Measurements from ENCODE around the gene BRD2.

GRCh38 chr6:33019372-33019771, 51.0 kb downstream of the BRD2 start:
- TF ChIP-seq MAX (CRISPR knock-in tag; IDR thresholded peaks at IDR 0.05), result no peak
- no peak for TF ChIP-seq ELK1 (CRISPR knock-in tag; IDR thresholded peaks at IDR 0.05)
- no peak for TF ChIP-seq ZBTB40 (IDR thresholded peaks at IDR 0.05)
- no peak for TF ChIP-seq ZBTB40 (CRISPR knock-in tag; IDR thresholded peaks at IDR 0.05)
- no peak for TF ChIP-seq TAF7 (tag; IDR thresholded peaks at IDR 0.05)
- TF ChIP-seq SMARCE1 (IDR thresholded peaks at IDR 0.05), result no peak
- no peak for TF ChIP-seq ZFX (CRISPR knock-in tag; IDR thresholded peaks at IDR 0.05)
- no peak for TF ChIP-seq PHF8 (IDR thresholded peaks at IDR 0.05; ENCODE audit: borderline replicate concordance, low read length)
- TF ChIP-seq ELK3 (CRISPR knock-in tag; IDR thresholded peaks at IDR 0.05), result no peak
- no peak for TF ChIP-seq CAMTA2 (CRISPR knock-in tag; conservative IDR thresholded peaks at IDR 0.05)
- no peak for TF ChIP-seq CTBP1 (IDR thresholded peaks at IDR 0.05; ENCODE audit: borderline replicate concordance)
- no peak for TF ChIP-seq CTCF (IDR thresholded peaks at IDR 0.05 in 2 of 3, conservative IDR thresholded peaks at IDR 0.05 in 1 of 3; ENCODE audit: insufficient read depth in 2 of 3, low read depth in 1 of 3, low read length in 3 of 3)
- TF ChIP-seq JUNB (CRISPR knock-in tag; conservative IDR thresholded peaks at IDR 0.05), result no peak

All from K562 (cell line).